GM15510 (cell line): ENCODE results near the gene CDC34.

Experiments used
- POLR2A ChIP-seq: IDR thresholded peaks from 3 replicates; pipeline ENCODE4 v1.6.1; 2011; ENCODE audit warnings: borderline replicate concordance; ENCODE audit not compliant: insufficient read length; ENCODE audit errors: extremely low read depth

CDC34 gene

DNA sequence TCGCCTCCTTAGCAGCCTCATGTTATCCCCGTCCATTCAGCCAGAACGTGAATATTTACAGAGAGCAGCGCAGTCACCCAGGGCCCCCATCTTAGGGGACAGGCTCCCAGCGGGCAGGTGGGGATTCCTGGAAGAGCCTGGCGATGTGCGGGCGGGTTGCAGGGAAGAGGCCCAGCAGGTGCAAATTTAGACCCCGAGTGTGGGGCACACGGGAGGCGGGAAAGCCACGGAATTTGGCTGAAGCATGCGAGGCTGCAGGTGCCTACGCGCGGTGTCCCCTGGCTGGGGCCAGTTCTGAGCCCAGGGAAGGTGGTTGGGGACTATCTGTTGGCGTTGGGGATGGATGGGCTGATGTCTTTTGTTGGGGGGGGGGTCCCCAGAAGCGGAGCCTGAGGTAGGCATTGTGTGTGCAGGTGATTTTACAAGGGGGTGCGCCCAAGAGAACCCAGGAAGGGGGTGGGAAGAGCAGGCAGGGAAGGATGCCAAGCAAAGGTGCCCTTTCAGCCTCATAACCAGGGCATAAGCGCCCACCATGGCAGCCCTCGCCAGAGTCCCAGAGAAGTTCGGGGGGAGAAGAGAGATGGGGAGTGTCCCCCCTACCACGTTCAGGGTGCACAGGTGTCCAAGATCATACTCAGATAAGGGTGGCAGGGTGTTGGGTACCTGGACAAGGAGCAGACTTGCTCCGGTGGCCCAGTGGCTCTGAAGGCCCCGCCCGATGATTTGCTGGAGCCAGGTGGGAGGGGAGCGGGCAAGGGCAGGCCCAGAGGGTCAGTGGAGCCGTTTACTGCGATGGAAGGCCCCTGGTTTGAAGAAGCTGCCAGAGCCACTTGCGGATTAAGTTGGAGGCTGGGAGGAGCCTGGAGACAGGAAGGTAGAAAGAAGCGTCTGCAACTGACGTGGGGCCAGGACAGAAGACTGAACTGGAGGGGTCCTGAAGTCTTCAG lies 23.1 kb upstream of the CDC34 start:
- TF ChIP-seq POLR2A, result no peak

DNA sequence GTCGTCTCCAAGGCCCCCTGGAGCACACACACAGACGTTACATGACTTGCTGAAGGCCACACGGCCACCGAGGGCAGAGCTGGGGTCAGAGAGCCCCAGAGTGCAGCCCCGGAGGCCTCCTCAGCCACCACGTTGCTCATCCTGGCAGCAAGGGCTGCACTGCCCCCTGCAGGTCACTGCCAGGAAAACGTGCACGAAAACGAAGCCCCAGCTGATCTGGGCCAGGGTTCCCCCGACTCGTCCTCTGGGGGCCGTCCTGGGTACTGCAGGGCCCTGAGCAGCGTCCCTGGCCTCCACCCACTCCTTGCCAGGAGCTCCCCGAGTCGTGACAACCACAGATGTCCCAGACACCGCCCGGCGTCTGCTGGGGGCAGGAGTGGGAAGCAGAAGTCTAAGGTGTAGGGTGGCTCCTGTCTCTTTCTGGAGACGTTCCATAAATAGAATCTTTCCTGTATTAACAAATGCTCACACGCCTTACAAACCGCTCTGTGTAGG lies 20.9 kb upstream of the CDC34 start:
- TF ChIP-seq POLR2A, result no peak

DNA sequence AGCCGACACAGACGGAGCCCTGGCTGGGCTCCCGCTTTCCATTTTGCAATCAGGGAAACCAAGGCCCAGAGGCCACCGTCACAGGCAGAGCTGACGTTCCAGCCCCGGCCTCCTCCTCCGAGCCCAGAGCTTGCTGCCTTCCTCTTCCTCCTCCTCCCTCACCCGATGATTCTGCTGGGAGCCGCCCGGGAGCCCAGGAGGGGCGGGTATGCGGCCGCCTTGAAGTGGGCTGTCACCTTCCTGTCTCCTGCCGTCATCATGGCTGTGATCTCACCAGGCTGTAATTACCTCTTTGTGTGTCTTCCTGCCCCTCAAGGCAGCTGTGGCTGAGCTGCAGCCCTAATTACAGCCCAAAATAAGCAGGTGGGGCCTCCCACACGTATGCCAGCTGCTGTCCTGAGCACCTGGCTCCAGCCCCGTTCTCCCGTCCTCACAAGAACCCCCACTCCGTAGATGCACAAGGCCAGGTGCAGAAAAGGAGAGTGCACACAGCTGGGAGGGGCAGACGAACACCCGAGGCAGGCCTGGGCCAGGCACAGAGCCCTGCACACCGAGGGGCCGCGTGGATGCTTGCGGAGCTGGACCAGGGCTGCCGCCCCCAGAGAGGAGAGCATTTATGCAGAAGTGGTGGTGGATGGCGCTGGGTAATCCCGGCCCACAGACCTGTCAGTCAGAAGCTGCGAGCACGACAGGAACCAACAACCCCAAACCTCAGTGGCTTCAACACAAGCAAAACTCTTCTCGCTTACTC lies 20.3 kb upstream of the CDC34 start:
- no peak for TF ChIP-seq POLR2A

DNA sequence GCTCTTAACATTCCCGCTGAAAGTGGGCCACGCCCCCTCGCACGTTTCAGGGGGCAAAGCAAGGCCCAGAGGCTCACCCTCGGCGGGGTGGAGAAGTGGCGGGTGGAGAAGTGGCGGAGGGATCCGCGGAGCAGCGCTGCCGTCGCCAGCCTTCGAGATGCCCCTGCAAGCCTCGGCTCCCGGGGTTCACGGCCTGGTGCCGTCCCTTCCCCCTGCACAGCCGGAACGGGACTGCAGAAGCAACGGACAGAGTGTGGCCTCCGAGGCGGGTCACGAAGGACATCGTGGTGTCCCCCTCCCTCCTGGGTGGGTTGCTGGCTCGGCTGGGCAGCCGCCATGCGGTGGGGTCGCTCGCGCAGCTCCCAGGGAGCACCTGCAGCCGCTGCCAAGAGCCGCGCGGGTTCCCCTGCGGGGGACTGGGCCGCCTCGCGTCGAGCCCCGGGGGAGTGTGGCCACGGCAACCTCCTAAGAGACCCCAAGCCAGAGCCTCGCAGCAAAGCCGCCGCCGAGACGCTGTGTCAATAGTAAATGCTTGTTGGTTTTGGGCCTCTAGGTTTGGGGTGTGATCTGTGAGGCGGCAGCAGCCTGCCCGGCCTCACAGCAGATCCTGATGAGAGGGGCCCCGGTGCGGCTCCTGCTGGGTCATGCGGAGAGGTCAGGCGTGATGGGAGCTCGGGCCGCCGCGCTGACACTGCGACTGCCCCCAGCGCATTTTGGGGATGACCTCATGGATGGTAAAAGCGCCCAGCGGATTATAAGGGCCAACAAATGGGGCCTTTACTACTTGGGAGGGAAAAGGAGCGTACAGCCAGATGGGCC lies 18.8 kb upstream of the CDC34 start:
- TF ChIP-seq POLR2A, result no peak

DNA sequence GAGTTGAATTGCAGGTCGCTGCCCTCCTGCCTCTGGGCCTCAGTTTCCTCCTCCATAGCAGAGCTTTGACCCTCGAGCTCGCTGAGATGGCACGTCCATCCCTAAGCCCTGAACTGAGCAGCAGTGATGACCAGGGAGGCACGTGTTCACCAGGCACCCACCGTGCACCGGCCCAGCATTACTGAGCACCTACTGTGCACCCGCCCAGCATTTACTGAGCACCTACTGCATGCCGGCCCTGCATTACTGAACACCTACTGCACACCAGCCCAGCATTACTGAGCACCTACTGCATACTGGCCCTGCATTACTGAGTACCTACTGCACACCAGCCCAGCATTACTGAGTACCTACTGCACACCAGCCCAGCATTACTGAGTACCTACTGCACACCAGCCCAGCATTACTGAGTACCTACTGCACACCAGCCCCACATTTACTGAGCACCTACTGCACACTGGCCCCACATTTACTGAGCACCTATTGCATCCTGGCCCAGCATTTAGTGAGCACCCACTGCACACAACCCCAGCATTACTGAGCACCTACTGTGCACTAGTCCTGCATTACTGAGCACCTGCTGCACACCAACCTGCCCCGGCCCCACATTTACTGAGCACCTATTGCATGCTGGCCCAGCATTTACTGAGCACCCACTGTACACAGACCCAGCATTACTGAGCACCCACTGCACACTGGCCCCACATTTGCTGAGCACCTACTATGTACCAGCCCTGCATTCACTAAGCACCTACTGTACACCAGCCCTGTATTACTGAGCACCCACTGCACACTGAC lies 18.0 kb upstream of the CDC34 start:
- TF ChIP-seq POLR2A, result no peak

DNA sequence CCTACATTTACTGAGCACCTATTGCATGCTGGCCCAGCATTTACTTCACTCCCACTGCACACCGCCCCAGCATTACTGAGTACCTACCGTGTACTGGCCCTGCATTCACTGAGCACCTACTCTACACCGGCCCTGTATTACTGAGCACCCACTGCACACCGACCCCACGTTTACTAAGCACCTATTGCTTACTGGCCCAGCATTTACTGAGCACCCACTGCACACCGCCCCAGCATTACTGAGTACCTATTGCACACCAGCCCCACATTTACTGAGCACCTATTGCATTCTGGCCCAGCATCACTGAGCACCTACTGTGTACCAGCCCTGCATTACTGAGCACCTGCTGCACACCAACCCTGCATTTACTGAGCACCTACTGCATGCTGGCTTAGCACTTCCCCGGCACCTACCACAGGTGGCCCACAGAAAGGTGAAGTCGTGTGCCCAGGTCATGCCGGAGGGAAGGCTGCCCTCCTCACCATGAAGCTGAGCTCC lies 17.3 kb upstream of the CDC34 start:
- TF ChIP-seq POLR2A, result no peak

DNA sequence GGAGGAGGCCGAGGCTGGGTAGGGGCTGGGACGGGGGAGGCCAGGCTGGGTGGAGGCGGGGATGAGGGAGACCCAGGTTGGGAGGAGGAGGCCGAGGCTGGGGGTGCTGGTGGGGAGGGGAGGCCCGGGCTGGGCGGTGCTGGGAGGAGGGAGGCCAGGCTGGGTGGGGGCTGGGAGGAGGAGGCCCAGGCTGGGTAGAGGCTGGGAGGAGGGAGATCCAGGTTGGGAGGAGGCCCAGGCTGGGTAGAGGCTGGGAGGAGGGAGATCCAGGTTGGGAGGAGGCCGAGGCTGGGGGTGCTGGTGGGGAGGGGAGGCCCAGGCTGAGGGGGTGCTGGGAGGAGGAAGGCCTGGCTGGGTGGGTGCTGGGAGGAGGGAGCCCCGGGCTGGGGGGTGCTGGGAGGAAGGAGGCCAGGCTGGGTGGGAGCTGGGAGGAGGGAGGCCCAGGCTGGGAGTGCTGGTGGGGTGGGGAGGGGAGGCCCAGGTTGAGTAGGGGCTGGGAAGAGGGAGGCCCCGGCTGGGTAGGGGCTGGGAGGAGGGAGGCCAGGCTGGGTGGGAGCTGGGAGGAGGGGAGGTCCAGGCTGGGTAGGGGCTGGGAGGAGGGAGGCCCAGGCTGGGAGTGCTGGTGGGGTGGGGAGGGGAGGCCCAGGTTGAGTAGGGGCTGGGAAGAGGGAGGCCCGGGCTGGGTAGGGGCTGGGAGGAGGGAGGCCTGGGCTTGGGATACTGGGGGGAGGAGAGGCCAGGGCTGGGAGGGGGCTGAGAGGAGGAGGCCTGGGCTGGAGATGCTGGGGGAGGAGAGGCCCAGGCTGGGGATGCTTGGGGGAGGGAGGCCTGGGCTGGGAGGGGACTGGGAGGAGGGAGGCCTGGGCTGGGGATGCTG lies 13.6 kb upstream of the CDC34 start:
- no peak for TF ChIP-seq POLR2A

DNA sequence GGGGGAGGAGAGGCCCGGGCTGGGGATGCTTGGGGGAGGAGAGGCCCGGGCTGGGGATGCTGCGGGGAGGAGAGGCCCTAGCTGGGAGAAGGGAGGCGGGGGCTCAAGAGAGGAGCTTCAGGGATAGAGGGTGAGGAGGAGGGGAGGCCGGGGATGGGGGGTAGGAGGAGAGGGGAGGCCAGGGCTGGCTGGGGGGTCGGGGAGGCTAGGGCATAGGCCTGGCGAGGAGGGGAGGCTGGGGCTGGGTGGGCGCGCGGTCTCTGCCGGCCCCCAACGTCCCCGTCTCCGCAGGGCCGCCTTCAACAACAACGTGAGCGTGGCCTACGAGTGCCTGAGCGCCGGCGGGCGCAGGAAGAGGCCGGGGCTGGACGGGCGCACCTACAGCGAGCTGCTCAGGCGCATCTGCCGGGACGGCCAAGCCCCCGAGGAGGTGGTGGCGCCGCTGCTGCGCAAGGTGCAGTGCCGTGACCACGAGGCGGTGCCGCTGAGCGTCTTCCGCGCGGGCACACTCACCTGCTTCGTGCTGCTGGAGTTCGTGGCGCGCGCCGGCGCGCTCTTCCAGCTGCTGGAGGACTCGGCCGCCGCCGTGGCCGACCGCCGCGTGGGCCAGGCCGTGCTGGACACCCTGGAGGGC lies 12.8 kb upstream of the CDC34 start:
- no peak for TF ChIP-seq POLR2A

DNA sequence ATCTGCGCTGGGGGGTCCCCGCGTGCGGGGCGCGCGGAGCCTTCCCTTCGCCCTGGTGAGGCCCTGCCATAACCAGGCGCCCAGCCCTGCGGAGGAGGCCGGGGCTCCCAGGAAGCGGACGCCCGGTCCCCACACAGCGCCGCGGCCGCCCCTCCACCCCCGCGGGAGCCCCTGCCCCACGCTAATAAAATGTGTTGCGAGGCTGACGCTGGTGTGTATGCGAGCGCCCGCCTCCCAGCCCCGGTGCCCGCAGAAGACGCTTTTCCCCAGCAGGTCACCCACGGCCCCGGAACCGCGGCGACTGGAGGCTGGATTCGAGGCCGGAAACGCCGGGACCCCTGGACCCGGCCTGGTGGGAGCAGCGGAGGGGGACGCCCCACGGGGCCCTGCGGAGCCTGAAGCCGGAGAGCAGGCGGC lies 12.1 kb upstream of the CDC34 start:
- TF ChIP-seq POLR2A, result no peak

DNA sequence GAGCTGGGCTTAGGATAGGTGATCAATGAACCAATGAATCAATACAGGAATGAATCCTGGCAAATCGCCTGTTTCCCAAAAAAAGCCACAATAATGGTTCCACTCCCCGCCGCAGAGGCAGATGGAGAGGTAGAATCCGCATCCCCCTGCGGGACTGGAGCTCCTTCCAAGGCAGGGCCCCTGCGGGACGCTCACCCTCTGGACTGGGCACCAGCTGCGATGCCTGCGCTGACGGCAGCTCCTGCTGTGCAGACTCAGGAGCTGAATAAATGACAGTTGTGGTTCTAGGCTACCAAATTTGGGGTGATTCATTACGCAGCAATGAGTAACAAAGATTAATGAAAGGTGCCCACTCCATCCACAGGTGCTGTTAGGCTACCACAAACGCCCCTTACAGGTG lies 8.8 kb upstream of the CDC34 start:
- TF ChIP-seq POLR2A, result no peak

DNA sequence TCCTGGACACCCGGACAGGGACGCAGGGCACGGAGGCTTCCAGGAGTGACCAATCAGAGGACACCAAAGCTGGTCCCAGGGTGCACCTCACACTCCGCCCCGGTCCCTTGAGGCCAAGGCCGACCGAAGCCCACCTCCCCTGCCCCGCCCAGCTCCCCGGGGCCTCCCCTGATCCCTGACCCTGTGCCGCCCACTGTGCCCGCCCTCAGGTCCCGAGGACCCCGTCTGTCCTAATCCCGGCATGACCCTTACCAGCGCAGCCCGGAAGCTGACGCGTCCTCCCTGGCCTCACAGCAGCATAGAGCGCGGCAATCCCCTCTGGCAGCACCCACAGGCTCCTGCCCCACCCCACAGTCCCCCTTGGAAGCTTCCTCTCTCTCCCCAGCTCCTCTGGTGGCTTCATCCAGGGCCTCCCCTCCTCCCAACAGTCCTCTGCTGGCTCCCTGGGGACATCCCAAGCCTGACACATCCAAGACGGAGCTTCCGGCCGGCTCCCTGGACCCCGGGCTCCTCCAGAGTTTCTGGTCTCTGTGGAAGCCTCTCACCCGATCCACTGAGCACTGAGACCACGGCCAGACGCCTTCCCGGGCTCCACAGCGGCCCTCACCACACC lies 7.4 kb upstream of the CDC34 start:
- no peak for TF ChIP-seq POLR2A

DNA sequence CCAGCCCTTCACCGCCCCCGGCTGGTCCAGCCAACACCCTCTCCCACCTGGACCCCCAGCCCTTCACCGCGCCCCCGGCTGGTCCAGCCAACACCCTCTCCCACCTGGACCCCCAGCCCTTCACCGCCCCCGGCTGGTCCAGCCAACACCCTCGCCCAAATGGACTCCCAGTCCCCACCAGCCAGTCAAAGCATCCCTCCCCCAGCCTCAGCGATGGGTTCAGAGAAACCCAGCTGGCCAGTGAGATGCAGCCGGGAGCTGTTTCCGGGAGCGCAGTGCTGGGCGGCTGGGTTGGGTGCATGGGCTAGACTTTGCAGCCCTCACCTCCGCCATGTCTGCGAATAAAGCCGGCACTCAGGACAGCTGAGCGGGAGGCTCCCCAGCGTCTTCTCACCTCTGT lies 6.5 kb upstream of the CDC34 start:
- no peak for TF ChIP-seq POLR2A
